NCI-H2081 (cell line): ENCODE data around the gene SLC22A4.
A peak's percentile ranks its signal among the peaks of the same experiment; 100 is the strongest.

Source experiments
- DNase-seq, 2 experiments: peaks; one replicate each; lab custom pipeline; 2025; lab: John Stamatoyannopoulos, UW

SLC22A4 gene

GRCh38 chr5:132262882-132263547, 31.2 kb upstream of the SLC22A4 start:
- DNase-seq = no peak

GRCh38 chr5:132263548-132264261, 30.5 kb upstream of the SLC22A4 start:
- DNase-seq = no peak

DNA sequence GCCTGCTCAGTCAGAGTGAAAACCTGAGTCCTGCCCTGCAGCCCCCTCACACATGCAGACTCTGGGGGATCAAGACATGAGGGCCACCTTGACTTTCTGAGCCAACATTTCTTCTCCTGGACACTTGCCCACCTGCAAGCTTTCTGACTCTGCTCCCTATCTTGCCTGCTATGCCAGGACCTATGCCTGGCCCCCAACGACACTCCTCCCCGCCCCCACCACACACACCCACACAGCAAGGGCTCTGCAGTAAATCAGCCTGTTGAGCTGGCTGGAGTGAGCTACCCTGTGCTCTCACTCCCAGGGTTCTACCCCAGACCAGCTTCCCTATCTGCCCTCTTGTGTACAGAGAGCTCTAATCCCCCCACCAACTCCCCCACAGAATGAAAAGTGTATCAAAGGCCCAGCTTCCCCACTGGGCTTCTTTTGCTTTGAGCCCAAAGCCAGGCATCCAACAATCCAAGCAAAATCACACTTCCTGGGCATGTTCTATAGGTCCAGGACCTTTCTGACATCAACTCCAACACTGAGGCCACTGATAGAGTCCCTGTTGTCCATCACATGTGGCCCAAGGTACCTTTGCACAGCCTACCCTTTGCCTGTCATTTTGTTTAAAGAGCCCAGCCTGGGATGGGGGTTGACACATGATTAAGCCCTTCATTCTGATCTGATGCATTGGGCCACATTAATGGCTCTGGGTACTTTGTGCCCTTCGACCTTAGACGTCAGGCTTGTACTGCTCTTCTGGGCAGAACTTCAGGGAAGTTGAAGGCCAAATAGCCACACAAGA, 29.5 kb upstream of the SLC22A4 start:
- DNase-seq = no peak

DNA sequence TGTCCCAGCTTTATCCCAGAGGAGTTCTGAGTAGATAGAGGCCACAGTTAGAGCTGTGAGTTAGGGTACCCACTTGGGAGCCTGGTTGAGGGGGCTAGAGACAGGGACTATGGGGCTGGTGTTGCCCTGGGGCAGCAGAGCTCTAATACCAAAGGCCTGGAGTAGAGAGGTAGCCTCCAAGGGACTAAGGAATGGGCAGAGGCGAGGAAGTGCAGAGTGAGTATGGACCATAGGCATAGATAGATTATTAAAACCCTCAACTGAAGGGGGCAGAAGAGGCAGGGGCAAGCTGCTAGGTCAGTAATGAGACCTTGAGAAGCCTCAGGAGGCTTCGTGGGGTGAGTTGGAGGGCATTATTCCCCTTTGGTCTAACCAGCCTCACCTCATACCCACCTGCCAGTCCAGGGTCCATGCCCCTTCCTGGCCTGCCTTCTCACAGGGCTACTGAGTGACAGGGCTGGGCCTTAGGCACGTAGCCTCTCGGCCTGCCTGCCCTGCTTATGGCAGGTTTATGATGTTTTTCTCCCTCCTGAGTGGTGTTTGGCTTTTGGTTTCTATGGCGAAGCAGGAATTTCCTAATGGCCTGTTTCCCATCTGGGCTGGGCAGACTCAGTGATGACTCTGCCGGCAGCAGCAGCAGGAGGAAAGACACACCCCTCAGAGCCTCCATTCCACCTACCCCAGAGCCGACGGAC, 28.7 kb upstream of the SLC22A4 start:
- DNase-seq = no peak

GRCh38 chr5:132266031-132266835, 28.0 kb upstream of the SLC22A4 start:
- no peak for DNase-seq

DNA sequence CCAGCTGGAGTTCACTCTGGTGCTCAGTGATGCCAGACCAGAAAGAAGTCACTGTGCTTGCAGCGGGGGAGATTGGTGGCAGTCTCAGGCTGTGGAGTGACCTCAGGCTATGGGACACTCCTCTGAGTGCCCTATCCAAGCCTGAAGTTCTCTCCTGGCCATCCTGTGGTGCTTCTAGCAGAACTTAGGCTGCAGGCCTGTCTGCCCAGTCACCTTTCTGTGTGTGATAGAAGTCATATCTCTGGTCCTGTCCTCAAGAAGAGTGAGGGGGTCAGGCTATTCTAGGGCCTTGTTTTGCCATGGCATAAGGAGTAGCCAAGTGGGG, 27.4 kb upstream of the SLC22A4 start:
- no peak for DNase-seq

- DNase-seq = no peak
Observed at GRCh38 chr5:132267166-132267739, 26.9 kb upstream of the SLC22A4 start.

DNA sequence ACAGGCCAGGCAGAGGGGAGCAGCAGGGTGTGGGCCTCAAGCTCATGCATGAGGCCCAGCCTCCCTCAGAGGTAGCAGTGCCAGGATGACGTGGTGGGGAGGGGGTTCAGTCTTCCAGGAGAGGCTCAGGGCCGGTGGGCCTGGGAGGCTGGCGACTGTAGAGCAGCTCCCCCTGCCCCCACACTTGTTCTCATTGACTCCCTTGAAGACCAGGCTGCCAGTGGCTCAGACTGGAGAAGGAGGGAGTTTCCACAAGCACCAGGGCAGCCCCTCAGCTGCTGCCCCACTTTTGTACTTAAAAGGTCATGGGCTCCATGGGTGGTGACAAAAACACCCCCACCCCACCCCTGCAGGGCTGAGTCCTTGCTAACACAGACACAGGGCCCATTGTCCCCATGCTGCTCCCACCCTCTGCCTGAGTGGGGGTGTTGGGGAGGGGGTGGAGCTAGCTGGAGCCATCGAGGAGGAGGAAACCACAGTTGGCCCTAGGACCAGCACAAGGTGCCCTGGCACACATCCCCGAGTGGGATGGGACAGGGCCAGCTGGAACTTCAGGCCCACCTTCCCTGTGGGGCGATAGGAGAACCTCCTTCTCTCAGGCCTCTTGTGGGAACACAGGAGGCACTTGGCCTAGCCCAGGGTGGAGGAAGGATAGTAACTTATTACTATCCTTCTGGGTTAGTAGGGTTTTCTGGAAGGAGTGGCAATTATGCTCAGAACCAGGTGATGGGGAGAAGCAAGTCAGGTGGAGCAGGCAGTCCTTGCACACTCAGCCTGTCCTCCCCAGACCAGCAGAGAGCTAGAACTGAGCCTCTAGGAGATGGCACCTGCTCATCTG, 26.0 kb upstream of the SLC22A4 start:
- no peak for DNase-seq

GRCh38 chr5:132268769-132269551, 25.2 kb upstream of the SLC22A4 start:
- DNase-seq = no peak

DNA sequence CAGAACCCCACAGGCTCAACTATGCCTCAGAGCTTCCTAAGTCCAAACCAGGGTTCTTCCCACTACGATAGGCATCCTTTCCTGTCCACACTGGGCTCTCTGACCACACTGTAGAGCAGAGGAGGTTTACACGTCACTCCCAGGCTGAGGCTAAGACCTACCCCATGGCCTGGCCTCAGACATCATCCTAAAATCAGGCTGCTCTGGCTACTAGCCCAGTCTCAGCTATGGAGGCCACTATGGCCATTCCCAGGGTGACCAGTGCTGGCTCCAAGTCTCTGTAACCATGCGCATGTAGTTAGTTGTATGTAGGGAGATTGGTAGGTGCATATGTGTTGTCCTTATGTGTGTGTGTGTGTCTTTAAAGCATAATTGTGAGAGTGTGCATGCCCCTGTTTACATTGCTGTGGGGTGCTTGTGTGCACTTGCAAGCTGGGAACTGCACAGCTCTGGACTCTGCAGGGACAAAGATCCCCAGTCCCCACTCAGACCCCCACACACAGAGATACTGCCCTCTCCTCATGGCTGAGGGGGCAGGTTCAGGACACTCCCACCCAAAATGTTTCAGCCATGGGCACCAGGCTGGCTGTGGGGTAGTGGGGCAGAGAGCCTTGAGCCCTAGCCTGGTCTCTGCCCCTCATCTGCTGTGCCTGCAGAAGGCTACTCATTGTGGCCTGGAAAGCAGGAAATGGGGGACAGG, 24.4 kb upstream of the SLC22A4 start:
- DNase-seq = no peak

DNA sequence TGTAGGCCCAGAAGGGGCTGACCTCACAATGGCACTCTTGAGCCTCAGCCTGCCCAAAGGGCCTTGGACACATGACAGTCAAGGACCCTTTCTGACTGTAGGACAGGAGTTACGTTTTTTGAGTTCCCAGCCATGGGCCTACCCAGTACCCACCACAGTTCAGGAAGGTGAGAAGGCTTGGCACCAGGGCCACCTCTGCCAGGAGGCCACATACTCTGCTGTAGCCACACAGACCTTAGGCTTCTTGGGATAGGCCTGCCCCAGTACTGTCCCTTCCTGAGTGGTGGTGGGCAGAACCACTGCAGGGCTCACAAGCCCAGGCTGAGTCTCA, 23.9 kb upstream of the SLC22A4 start:
- no peak for DNase-seq

DNA sequence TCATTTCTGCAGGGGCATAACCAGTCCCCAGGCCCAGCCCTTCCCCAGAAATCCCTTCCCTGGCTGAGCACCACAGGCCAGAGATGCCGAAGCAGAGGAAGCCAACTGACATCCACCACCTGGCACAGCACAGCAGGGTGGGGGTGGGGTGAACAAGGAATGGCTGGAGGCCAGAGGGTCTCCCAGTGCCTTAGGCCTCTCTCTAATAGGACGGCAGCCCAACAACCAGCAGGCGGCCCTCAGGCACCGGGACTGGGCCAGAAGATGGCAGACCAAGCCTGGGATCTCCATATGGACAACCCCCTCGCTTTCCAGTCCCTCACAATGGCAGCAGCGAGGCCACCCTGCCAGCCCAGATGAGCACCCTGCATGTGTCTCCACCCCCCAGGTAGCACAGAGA, 23.5 kb upstream of the SLC22A4 start:
- DNase-seq = no peak

DNA sequence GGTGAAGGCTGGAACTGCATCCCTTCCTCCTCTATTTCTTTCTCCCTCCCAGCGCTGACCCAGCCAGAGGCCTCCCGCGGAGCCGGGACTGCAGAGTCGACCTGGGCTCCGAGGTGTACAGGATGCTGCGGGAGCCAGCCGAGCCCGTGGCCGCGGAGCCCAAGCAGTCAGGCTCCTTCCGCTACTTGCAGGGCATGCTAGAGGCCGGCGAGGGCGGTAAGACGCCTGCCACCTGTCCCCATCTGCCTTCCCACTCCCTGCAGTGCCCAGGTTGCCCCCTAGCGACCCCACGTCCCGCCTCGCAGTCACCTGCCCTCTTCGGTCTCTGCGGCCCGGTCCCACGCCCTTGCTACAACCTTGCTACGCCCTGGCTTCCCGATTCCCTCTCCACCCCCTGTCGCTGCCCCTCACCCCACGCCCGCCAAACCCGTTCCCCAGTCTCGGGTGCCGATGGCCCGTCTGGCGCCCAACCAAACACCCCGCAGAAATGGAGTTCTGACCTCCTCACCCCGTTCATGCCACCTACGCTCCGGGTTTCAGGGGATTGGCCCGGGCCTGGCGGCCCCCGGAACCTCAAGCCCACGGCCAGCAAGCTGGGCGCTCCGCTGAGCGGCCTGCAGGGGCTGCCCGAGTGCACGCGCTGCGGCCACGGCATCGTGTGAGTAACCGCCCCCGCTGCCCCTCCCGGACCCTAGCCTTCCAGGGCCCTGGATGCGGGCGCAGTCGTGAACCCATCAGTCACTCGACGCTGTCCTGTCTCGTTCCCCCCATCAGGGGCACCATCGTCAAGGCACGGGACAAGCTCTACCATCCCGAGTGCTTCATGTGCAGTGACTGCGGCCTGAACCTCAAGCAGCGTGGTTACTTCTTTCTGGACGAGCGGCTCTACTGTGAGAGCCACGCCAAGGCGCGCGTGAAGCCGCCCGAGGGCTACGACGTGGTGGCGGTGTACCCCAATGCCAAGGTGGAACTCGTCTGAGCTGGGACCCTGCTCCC, 22.6 kb upstream of the SLC22A4 start:
- DNase-seq = no peak

- DNase-seq = peak; percentile 30 to 35
Observed at GRCh38 chr5:132272311-132273210, 21.6 kb upstream of the SLC22A4 start.

GRCh38 chr5:132273631-132274030, 20.6 kb upstream of the SLC22A4 start:
- DNase-seq = no peak

DNA sequence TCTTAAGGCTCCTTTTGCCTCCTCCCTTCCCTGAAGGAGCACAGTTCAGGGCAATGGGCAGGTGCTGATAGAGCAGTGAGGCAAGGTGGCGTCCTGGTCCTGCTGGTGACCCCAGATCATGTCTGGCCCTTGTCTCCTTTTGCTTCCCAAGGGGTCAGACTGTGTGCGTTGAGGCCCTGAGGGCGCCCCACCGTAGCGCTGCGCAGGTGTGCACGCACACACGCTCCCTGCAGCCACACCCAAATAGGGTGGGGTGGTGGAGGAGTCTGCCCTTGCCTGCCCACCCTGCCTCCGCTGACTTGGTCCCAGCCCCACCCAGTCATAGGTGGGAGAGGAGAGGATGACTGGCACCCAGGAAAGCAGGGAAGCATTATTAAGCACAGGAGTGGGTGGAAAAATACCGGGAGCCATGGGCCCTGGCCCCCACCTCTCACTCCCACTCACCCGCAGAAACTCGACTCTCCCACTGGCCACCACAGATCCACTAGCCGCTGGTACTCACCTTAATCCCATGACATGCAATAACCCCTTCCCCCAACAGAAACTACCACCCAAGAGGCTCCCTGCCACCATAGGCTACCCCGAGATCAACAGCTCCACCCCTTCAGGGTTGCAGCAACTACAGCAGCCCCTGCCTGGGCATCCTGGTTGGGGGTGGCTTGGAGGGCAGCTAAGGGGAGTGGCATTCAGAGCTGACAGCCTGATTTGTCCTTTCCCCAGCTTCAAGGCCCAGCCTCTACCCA, 20.0 kb upstream of the SLC22A4 start:
- DNase-seq = no peak
